NOMO-1 treated with dmso at 0.1 percent for 144 hours (cell line): ENCODE data around the gene FAM53B.

Experiments
- DNase-seq: peaks from one replicate; lab custom pipeline; 2025; ENCODE audit not compliant: unreplicated experiment; lab: John Stamatoyannopoulos, UW

Gene FAM53B

DNA sequence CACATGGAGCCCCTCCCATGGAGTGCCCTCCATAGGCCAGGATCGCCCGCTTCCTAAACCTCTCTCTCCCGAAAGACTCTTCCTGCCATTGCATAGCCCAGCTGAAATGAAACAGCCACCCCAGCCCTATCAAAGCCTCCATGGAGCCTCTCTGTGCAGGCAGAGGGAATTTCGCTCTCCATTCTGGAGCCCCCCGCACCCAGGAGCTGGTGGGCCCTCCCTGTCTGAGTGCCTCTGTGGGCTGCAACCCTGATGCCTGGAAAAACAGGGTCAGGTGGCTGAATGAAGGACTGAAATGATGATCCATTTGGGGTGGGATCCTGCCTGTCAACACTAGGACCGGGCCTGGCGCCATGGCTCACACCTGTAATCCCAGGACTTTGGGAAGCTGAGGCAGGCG lies 106.4 kb downstream of the FAM53B start:
- DNase-seq: no peak

DNA sequence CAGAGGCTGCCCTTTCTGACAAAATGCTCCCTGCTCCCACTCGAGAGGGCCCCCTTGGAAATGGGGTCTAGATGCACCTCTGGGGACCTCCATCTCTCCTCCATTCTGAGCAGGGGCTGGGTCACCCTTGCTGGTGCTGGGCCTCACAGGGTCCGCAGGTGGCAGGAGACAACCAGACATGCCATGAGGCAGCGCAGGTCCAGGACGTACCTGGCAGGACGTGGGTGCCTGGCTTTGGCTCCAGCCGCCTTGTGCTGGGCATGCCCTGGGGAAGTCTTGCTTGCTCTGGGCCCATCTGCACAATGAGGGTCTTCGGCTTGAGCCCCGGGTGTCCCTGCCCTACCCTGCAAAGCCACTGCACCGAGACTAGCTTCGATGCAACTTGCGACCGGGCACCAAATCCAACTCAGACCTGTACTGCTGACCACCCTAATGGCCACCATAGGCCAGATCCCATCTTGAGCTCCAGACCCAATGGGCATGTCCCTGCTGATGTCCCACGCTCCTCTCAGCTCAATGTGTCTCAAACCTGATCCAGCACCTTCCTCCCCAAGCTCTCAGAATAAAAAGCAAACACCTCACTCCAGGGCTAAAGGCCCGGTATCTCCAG lies 107.0 kb downstream of the FAM53B start:
- DNase-seq: no peak

DNA sequence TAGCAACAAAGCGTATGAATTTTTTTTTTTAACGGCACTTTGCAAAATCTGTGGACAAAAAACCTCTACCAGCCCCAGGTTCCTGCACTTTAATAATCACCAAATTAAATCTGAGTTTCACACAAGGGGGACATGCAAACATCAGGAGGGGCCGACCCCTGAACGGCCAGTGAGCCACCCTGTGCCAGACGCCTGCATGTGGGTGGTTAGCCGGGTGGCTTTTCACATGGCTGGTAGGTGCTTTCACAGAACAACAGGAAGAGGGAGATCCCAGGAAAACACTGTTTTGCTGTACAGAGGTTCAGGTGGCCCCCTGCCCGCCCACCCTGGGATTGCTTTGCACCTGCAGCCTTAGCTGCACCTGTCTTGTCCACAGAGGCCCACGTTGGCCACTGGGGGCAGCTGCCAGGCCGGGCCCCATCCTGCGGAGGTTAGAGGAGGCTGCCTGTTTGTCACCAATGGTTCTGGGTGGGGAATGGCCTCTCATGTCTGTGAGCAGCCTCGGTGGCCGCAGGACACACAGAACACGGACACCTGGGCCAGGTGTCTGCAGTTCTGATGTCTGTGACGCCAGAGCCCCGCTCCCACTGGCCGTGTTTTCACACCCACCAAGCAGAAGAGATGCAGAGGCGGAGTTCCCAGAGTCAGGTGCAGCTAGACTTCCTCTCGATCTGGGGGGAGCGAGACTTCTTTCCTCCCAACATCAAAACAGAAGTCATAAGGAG lies 107.7 kb downstream of the FAM53B start:
- DNase-seq: no peak

DNA sequence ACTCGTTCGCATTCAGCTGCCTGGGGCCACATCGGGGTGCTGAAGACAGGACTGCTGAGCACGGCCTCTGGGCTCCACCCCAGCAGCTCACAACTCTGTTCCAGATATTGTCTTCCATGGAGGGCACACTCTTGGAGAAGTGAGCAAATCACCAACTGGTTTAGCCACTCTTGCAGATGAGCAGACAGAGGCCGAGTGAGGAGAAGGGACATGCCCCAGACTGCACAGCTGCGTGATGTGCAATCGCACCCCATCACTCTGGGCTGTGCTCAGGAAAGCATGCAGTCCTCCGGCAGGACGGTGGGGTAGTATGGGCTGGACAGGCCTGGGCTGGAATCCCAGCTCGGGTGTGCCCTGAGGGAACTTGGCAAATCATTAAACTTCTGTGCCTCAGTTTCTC lies 111.6 kb downstream of the FAM53B start:
- no peak for DNase-seq

DNA sequence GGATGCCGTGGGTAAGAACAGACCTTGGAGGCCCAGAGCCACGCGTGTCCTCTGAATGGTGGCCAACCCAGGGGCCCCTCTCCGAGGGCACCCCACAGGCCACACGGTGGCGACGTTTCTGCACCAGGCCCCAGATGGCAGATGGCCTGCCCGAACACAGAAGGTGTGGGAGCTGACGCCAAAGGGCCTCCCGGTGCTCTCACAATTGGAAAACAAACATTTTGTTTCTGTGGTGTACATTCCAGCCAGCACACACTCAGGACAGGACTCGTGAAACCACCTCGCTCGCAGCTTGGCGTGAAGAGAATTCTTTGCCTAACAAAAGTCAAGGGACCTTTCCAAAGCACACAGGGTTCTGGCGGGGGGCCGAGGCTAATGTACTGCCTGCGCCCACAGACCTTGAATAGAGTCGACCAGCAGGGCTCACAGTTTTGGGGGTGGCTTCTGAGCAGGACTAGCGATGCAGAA lies 112.1 kb downstream of the FAM53B start:
- DNase-seq: no peak

DNA sequence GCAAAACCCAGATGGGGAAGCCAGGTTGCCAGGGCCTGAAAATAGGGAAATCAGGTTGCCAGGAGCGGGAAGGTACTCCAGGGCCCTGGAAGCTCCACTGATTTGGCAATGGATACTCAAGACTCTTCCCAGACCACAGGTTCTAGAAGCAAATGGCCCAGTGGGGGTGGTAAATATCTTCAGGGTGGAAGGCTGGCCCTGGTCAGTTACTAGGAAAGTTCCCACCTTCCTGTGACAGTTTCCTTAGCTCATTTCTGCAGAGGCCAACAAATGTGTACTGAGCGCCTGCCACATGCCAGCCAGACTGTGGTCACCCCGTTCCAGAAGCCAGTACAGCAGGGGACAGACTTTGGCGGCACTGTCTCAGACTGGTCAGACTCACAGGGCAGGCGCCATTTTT lies 113.6 kb downstream of the FAM53B start:
- DNase-seq: no peak

DNA sequence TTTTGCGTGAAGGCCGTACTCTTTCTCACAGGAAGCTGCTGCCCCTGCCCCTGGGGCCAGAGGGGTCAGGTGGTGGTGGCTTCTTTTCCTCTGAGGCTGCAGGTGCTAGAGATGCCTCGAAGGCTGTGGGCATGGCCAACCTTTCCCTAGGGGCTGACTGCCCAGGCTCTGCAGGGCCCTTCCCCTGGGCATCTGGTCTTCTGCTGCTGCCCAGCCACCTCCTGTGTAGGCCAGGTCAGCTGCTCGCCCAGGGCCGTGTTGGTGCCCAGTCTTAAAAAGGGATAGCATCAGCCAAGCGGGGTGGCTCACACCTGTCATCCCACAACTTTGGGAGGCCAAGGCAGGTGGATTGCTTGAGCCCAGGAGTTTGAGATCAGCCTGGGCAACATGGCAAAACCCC lies 114.3 kb downstream of the FAM53B start:
- no peak for DNase-seq

DNA sequence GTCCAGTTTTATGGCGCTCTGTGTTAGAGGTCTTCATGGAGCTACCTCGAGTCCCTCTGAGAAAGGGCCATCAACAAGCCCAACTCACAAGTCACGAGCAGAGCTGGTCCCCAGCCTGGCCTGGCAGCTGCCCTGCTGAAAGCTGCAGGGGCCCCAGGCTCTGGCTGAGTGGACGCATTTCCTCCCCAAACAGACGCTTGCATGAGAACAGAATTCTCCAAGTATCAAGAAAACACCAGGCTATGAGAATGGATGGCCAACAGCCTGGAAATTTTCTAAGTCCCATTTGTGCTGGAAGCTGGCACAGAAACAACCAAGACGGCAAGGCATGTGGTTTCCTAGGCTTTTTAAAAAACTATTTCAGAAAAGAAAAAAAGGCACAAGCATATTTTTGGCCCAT lies 114.8 kb downstream of the FAM53B start:
- DNase-seq: no peak

DNA sequence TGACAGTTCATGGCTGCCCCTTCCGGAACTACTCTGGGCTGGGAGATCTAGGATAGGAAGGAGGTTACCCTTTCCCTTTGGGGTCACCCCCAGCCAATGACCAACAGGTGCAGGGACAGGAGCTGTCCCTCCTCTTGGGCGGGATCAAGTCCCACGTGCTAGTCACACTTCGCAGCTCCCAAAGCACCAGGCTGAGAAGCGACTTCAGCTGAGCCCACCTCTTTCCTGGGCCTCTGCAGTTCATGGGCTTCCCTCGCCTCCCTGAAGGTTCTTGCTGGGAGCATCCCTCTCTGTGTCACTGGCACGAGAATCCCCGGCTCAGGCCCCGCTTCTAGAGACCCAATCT lies 115.5 kb downstream of the FAM53B start:
- DNase-seq: no peak

DNA sequence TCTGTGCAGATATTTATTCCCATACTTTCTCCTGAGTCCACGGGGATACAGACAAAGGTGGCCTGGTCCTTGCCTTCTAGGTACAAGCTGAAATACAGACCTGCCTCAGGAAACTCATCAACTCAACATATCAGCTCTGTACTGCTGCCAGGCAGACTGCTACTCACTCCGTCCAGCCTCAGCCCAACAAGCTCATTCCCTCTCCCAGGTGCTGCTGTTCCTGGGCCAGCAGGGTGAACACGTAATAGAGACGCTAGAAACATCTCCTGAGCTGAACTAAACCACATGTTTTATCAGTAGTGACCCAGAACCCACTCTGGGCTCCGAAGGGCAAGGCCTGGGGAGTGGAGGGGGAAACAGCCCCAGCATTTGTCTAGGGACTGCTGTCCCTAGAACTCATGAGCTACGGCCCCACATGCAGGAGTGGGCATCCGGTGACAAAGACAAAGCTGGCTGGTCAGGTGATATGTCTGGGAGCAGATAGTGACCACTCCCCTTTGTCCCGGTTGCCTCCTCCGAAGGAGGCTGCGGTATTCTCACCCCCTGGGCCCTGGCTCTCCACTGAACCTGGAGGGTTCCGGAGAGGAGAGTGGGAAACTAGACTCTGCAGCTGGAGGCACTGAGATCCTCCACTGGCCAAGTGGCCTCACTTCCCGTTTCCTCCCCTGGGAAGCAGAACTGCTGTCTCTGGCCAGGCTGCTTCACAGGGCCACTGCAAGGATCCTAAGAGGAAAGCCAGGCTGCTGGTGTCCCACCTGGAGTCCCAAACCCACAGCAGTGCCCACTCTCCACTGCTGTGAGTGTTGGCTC lies 116.1 kb downstream of the FAM53B start:
- no peak for DNase-seq

DNA sequence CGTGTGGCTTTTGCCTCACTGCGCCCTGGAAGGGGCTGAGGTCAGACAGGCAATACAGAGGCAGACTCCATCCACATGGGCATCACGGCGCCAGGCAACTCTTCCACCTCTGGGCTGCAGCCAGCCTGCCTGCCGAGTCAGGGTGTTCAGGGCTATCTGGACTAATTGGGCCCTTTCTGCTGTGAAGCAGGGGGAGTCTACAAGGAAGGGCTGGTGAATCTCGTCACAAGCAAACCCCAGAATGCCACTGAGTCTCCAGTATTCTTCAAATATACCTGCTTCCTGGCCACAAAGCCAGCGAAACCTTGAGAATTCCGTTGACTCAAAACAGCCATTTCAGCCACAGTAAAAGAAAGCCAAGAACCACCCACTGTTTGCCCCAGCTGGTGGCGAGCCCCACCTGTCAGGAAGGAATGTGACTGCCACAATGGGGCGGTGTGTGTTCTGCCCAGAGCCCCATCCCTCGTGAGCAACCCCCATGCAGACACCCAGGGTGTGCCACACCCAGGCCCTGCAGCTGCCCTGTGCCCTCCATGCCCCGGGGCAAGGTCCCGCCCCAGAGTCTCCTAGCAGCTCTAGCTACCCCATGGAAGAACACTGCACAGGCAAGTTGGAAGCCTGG lies 117.3 kb downstream of the FAM53B start:
- DNase-seq: no peak

DNA sequence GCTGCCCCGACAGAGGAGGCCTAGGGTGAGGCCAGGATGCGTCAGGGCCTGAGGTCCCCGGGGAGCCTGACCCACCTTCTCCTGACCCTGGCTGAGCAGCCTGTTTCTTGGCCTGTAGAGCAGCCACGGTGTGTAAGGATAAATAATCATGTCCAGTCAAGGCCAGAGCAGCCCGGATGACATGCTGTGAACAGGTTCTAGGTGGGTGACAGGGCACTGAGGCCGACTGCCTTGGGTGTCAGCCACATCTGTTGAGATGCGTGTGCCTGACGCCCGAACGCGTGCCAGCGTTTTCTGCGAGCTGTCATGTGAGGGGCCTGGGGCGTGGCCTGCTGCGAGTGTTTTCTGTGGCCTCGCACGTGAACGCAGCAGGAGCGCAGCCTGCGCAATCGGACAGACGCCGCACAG lies 118.3 kb downstream of the FAM53B start:
- no peak for DNase-seq

DNA sequence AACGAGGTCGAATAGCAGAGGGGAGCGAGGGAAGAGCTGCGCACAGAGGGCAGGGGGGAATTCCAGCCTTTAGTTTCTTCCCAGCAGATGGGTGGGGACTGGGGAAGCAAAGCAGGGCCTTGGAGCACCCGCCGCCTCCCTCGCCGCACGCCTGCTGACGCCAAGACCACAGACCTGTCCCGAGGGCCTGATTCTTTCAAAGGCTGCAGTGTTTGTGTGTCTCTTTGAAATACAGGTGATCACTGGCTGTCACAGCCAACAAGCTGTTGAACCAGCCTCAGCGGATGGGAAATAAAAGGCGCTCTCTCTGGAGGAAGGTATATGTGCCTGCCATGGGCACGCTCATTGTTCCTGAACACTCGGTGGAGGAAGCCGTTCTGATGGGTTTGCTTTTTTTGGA lies 119.3 kb downstream of the FAM53B start:
- DNase-seq: no peak

DNA sequence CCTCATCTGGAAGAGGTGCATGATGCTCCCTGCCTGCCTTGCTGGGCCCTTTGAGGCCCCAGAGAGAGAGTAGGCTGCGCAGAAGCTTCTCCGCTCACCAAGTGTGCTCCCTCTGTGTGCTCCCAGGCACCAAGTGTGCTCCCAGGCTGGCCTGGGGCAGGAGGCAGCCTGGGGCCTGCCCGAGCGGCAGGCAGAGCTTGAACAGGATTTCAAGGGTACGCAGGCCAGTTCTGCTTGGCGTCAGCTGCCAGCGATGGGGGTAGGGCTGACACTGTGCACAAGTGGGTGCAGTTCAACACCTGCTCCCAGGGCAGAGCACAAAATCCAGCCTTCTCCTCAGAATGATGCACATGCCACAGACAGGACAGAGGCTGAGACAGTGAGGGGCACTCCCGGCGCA lies 119.7 kb downstream of the FAM53B start:
- DNase-seq: no peak

DNA sequence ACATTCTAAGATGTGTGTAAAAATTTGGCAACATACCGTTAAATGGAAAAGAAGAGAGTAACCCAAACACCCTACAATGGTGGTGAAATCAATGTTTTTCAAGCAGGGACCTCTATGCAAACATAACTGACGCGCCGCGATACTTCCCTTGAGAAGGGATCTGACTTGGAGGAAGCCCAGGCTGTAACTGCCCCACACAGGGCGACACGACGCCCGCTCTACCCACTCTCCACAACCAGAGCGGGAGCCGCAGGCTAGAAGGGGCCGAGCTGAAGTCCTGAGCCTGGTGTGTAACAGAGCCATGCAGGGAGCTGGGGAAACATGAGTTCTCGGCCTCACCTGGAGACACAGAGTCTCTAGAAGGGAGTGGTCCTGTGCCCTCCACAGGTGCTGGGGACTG lies 120.2 kb downstream of the FAM53B start:
- DNase-seq: no peak

DNA sequence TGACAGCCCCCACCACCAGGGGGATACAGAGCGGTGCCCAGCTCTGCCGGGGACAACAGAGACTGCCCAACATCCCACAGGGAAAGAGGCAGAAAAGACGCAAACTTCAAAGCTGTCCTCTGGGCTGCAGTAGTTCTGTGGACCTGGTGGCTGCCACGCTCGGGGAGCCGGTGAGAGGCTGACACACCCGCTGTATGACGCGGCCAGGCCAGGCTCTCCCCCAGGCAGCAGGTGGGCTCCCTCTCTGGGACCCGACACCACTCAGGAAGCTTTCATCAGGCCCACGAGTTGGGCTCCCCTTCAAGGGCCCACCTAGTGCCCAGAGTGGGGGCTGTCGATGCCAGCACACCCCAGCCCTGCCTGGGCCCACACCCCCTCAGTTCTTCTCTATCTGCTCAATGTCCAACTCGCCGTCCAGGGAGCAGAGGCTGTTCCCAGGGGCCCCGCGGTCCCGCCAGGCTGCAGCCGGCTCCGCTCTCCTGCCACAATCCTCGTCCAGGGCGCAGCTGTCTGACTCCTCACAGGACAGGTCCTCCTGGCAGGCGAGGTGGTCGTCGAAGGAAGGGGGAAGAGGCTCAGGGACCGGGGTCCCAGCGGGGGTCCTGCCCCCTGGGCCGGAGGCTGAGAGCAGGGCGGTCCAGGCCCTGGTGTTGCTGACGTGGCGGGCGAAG lies 121.2 kb downstream of the FAM53B start:
- no peak for DNase-seq

DNA sequence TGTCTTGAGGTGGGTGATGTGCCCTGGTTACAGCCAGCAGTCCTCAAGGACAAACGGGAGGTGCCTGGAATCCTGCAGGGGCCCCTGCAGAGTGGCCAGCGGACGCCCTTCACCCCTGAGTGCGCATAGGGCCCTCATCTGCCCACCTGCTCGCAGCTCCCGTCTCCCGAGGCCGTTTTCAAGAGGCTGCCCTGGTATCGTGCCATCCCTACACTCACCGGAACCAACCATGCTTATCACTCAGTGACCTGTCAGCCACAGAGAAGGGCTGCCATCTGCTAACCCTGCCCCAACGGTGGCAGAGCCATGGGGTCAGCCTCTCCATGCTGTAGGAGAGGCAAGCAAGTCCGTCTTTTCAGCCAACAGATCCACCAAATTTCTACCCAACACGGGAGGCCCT lies 122.0 kb downstream of the FAM53B start:
- DNase-seq: no peak

DNA sequence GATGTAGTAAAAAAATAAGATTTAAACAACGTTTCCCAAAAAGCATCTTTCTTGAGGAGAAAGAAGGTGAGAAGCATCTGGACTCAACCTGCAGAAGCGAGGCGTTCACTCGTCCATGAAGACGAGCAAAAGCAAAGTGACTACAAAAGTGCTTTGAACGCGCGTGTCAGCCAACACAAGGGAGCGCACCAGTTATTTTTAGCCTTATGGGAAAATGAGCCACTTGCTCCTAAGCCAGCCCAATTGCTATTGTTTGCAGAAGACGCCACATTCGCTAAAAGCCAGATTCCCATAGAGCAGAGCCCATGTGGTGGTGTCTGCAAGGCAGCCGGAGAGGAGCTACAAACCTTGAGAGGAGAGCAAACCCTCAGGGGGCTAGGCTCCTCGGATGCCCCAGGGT lies 122.5 kb downstream of the FAM53B start:
- no peak for DNase-seq

DNA sequence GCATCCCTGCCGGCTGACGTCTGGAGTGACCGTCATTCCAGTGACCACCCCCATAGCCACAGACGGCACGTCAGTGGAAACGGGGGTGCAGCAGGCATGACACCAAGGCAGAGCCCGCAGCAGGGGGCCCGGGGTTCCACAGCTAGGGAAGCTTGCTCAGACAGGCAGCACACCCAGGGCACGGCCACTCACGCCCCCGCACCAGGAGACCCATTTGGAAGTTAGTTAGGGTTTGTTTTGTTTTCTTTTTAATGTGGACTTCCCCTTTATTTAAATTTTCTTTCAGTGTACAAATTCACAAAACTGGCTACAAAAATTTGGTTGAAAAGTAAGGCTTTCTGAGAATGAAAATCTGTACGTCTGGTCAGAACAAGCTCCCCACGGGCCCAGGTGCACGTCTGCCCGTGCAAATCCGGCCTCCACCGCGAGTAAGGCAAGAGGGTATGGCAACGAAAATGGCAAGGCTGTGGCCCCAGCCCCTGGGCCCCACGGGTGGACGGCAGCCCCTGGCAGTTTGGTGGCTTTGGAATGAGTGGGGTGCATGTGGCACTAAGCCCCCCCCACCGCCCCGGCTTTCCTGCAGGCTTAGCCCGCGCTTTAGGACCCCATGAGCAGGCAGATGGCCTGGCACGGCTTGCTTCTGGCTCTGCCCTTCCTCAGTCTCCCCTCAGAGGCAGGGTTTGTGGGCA lies 124.2 kb downstream of the FAM53B start:
- no peak for DNase-seq

DNA sequence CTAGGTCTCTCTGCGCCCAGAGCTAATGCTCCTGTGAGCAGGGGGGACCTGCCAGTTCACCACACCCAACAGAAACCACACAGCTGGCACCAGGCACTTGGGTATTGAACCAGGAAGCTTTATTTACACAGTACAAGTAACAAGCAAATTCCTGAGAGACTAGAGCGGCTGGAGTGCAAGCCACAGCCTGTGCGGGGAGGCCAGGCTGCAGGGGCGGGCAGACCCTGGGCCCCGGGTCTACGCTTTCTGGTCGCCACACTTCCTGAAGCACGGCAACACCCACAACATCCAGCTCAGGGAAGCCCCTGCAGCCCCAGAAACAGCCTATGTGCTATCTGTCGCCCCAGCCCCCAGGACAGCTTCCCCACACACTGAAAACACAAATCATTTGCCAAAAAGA lies 125.0 kb downstream of the FAM53B start:
- DNase-seq: no peak
